HEK293 (cell line): ENCODE results near the gene RAVER2.
"Not testable (repeated sequence)": the region's sequence is repeated elsewhere in the genome, so short reads cannot be mapped to it uniquely, and the experiment has no call there.

ENCODE experiments used
- CTCF ChIA-PET: fragments of 350-600 bp; formaldehyde crosslinking; extraction: SDS; loops from one replicate; lab custom pipeline; 2021; ENCODE audit warnings: antibody characterized with exemption; lab: Yijun Ruan, JAX
- POLR2A ChIA-PET: fragments of 300-600 bp; formaldehyde crosslinking; extraction: SDS; loops from one replicate; lab custom pipeline; 2020; ENCODE audit warnings: antibody characterized with exemption, inconsistent platforms; lab: Yijun Ruan, JAX
- H3K27ac ChIP-seq: fragments of 200-500 bp; sonication (Bioruptor generic); 2 replicates; pipeline ENCODE4 v1.5.1; 2014; ENCODE audit warnings: low read depth, low read length, control low read depth, inconsistent platforms; ENCODE audit errors: extremely low read depth
- H3K36me3 ChIP-seq, 2 experiments: fragments of 200-500 bp in 1 of 2; sonication (Bioruptor generic) in 1 of 2; 1 replicate in 1 of 2; 2 replicates in 1 of 2; pipeline ENCODE4 v1.5.1; 2014 to 2017; ENCODE audit warnings: inconsistent platforms in 2 of 2, low read length in 2 of 2; ENCODE audit not compliant: control insufficient read depth in 2 of 2, insufficient read depth in 1 of 2
- H3K4me1 ChIP-seq: fragments of 200-500 bp; sonication (Bioruptor generic); 2 replicates; pipeline ENCODE4 v1.5.1; 2014; ENCODE audit warnings: mild to moderate bottlenecking, low read length, inconsistent platforms; ENCODE audit not compliant: control insufficient read depth, insufficient read depth
- H3K4me3 ChIP-seq: 2 replicates; pipeline ENCODE4 v1.5.1; 2011; ENCODE audit warnings: low read depth, mild to moderate bottlenecking, control low read depth, low read length, moderate library complexity
- H3K9me3 ChIP-seq: fragments of 200-500 bp; sonication (Bioruptor generic); 2 replicates; pipeline ENCODE4 v1.5.1; 2014; ENCODE audit warnings: low read depth, low read length, inconsistent platforms; ENCODE audit not compliant: control insufficient read depth, insufficient read depth
- KLF9 ChIP-seq: fragments of 450-650 bp; formaldehyde crosslinking; IDR thresholded peaks from 2 replicates; pipeline ENCODE4 v1.5.1; 2016; ENCODE audit warnings: missing biosample characterization, missing genetic modification characterization, low read depth
- MZF1 ChIP-seq: fragments of 450-650 bp; formaldehyde crosslinking; IDR thresholded peaks from 2 replicates; pipeline ENCODE4 v1.5.1; 2017; ENCODE audit warnings: missing biosample characterization, missing genetic modification characterization, borderline replicate concordance
- SETDB1 ChIP-seq: IDR thresholded peaks from one replicate; pipeline ENCODE4 v1.6.1; 2017; ENCODE audit warnings: mild to moderate bottlenecking, low read length, moderate library complexity, mixed read lengths; ENCODE audit not compliant: insufficient read length
- TRIM28 ChIP-seq: IDR thresholded peaks from 2 replicates; pipeline ENCODE4 v1.6.1; 2011; ENCODE audit warnings: low read length, control low read depth, borderline replicate concordance
- ZBTB49 ChIP-seq: fragments of 450-650 bp; formaldehyde crosslinking; IDR thresholded peaks from 2 replicates; pipeline ENCODE4 v1.5.1; 2016; ENCODE audit warnings: missing biosample characterization, missing genetic modification characterization, low read depth
- ZNF133 ChIP-seq: fragments of 450-650 bp; formaldehyde crosslinking; IDR thresholded peaks from 2 replicates; pipeline ENCODE4 v1.5.1; 2016; ENCODE audit warnings: missing biosample characterization, missing genetic modification characterization
- ZNF140 ChIP-seq: fragments of 450-650 bp; formaldehyde crosslinking; IDR thresholded peaks from 2 replicates; pipeline ENCODE4 v1.5.1; 2016; ENCODE audit warnings: missing biosample characterization, missing genetic modification characterization
- ZNF146 ChIP-seq: fragments of 450-650 bp; formaldehyde crosslinking; IDR thresholded peaks from 2 replicates; pipeline ENCODE4 v1.5.1; 2016; ENCODE audit warnings: missing biosample characterization, missing genetic modification characterization
- ZNF280C ChIP-seq: fragments of 450-650 bp; formaldehyde crosslinking; IDR thresholded peaks from 2 replicates; pipeline ENCODE4 v1.5.1; 2016; ENCODE audit warnings: missing biosample characterization, missing genetic modification characterization
- ZNF404 ChIP-seq: fragments of 450-650 bp; formaldehyde crosslinking; IDR thresholded peaks from 2 replicates; pipeline ENCODE4 v1.5.1; 2017; ENCODE audit warnings: missing biosample characterization, missing genetic modification characterization
- ZNF580 ChIP-seq: fragments of 450-650 bp; formaldehyde crosslinking; IDR thresholded peaks from 2 replicates; pipeline ENCODE4 v1.5.1; 2016; ENCODE audit warnings: missing biosample characterization, missing genetic modification characterization
- ZNF704 ChIP-seq: fragments of 450-650 bp; formaldehyde crosslinking; IDR thresholded peaks from 2 replicates; pipeline ENCODE4 v1.5.1; 2016; ENCODE audit warnings: missing biosample characterization, missing genetic modification characterization
- ZNF785 ChIP-seq: fragments of 450-650 bp; formaldehyde crosslinking; IDR thresholded peaks from 2 replicates; pipeline ENCODE4 v1.5.1; 2016; ENCODE audit warnings: missing biosample characterization, missing genetic modification characterization

RAVER2 gene

GRCh38 chr1:64782848-64783247, 38.0 kb downstream of the RAVER2 start:
- H3K4me3 ChIP-seq, CTCF ChIA-PET, H3K9me3 ChIP-seq, H3K27ac ChIP-seq: not testable (repeated sequence)
- H3K36me3 ChIP-seq = peaks cover 12 to 28% of the 10 kb centered on the region in 2 experiments
- peak; percentile 64 for TF ChIP-seq ZNF580 (tag by site-specific recombination)
- TF ChIP-seq ZNF146 = peak; percentile 88
- TF ChIP-seq, all 188 proteins: peak for 2; not testable (repeated sequence) for 186
- POLR2A ChIA-PET, H3K4me1 ChIP-seq: not testable (repeated sequence)

- Histone ChIP-seq H3K4me3 (no peak overlapping the region), H3K4me1 (no peaks in the 10 kb centered on the region), H3K9me3 (no peaks in the 10 kb centered on the region), H3K36me3 (peaks cover 10 to 26% of the 10 kb centered on the region in 2 experiments; a peak in 2 of 3 replicates), H3K27ac (no peak overlapping the region)
- TF ChIP-seq ZNF785 (tag by site-specific recombination) (no peak), MZF1 (tag by site-specific recombination) (peak; percentile 81), ZNF140 (tag by site-specific recombination) (no peak), KLF9 (tag by site-specific recombination) (no peak), ZNF704 (tag by site-specific recombination) (no peak), ZNF280C (tag by site-specific recombination) (no peak), TRIM28 (peak; percentile 34; the same call in 1 of the 2 replicates), SETDB1 (peak; percentile 65)
- POLR2A ChIA-PET = no interaction called here
- CTCF ChIA-PET = no interaction called here
These were observed 46.1 kb downstream of the RAVER2 start for GRCh38 chr1:64790832-64791487.

- POLR2A ChIA-PET = no interaction called here
- no peaks in the 10 kb centered on the region for H3K9me3 ChIP-seq
- CTCF ChIA-PET = interaction anchor here (0.7 kb wide), 1 partner anchor 29 kb away, joined by 3 read pairs; no protein-coding TSS in a partner anchor
These were observed 54.0 kb downstream of the RAVER2 start for GRCh38 chr1:64798872-64799271.

GRCh38 chr1:64801851-64802523, 57.1 kb downstream of the RAVER2 start:
- Histone ChIP-seq H3K4me3 (no peak overlapping the region), H3K4me1 (no peaks in the 10 kb centered on the region), H3K36me3 (peaks cover 0 to 7% of the 10 kb centered on the region in 2 experiments; a peak in 2 of 3 replicates), H3K9me3 (no peaks in the 10 kb centered on the region), H3K27ac (no peak overlapping the region)
- no peak for TF ChIP-seq ZBTB49 (tag by site-specific recombination)
- CTCF ChIA-PET = no interaction called here
- POLR2A ChIA-PET = no interaction called here

More at GRCh38 chr1:64798872-64799271, 54.0 kb downstream of the RAVER2 start:
- no peak for TF ChIP-seq ZNF404 (tag by site-specific recombination)
- TF ChIP-seq ZNF133 (tag by site-specific recombination) = 0 out of 2 replicates have a peak, but pooled peaks have one; percentile 20
- Histone ChIP-seq H3K36me3 (no peaks in the 10 kb centered on the region), H3K4me1 (no peaks in the 10 kb centered on the region), H3K4me3 (no peak overlapping the region), H3K27ac (no peak overlapping the region)
